ENCODE results near the gene PRICKLE1.

Gene PRICKLE1

DNA sequence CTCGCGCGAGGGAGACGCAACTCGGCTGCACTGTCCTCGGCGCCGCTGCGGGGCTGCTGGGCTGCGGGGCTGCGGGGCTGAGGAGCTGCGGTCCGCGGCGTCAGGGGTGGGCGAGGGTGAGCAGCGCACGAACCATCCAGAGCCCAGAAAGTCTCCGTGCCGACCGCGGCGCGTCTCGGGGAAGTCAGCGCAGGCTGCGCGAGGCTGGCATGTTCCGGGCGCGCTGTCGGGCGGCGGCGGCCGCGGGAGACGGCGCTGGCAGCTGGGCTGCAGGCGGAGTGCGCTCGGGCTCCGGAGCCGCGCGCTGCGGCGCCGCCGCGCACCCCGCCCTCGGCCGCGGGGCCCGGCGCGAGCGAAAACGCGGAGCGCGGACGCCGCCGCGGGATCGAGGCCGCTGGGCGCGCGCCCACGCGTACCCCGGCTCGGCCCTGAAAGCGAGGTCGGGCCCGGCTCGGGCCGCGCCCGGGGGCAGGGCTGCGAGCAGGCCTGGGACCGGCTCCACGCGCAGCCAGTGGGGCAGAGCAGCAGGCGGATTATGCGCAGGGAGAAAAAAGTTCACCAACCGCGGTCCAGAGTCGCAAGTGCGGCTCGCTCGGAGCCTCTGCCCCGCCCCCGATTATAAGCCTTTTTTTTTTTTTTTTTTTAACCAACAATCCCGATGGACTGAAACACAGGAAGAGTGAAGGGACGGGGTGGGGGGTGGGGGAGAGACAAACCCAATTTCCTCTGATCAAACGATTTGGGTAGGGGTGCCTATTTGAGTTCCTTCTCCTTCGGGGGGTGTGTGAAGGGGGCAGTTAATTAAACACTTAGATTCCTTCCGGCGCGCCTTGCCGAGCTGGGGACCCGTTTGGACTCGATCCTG is at the start of gene PRICKLE1:
PRICKLE1 (minus strand) TSS at position 282 of the 865 bp plus-strand sequence. CDS start 117,230 bp downstream, outside the sequence.
- peak; percentile 59 for DNase-seq

DNA sequence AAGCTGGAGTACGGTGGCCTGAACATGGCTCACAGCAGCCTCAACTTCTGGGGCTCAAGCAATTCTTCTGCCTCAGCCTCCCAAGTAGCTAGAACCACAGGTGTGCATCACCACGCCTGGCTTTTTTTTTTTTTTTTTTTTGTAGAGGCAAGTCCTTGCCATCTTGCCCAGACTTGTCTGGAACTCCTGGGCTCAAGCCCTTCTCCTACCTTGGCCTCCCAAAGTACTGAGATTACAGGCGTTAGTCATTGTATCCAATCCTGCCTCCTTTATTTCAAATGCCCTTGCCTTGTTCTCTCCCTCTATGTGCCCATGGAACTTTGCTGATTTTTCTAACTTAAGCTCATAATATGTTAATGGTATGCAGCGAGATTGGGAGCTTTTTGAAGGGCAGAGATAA is 49.2 kb upstream of the PRICKLE1 start:
- DNase-seq: no peak

DNA sequence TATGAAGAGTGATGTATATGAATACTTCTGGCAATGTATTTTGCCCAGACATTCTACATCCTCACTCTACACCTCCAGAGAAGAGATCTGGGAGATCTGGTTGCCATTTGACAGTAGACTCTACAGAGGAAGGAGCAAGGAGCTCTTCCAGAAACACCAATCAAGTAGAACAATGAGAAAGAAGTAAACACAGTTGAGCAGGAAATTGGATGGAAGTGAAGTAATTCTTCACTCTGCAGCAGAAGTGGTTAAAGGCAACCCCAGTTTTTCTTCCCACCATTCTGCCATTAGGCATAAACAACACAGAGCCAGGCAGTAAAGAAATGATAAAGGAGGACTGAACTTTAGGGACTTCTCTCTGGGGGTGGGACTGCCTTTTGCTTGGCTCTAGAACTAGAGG is 48.5 kb upstream of the PRICKLE1 start:
- DNase-seq: no peak

DNA sequence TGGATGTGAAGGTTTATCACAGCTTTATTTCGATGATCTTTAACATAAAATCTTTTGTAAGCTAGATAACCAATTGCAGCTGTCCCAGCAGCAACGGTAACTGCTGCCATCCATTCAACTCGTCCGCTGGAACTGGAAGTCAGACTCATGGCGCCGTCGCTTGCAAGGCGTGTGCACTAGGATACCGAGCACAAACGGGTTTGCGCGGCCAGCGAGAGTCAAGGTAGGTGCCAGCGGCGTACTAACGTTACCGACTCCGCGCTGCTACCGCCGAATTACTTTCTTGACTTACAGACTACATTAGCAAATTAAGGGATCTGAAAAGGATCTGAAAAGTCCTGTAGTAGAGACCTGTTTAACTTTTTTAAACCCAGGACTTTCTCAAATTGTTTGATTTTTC is 47.4 kb upstream of the PRICKLE1 start:
- DNase-seq: no peak

DNA sequence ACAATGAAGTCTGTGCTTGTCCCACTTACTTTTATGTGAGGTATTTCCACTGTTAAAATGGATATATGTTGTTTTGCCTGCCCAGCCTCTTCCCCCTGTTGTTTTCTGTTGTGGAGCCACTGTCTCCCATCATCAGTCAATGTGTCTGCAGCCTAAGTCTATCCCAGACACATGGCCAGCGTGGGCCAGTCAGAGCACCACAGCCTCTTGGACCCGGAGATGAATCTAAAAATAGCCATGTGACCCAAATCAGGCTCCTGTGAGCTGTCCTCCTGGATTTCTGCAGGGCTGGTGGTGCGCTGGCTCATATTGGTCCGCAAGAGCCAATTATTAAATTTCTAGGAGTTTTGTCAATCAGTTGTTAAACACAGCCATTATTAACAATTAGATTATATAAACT is 44.0 kb upstream of the PRICKLE1 start:
- no peak for DNase-seq

DNA sequence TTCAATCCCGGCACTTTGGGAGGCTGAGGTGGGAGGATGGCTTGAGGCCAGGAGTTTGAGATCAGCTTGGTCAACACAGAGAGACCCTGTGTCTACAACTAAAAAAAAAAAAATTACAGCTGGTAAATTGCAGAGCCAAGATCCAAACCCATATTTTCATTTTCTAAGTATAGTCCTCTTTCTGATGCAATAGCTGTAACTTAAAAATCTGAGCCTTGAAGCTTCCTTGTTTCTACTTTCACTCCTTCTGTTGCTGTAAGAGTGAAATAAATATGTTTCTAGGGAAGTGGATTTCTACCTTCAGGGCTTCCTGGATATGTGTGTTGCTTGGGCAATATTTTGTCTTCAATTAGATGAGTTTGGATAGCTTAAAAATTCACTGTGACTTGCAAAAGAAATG is 42.0 kb upstream of the PRICKLE1 start:
- DNase-seq: no peak

DNA sequence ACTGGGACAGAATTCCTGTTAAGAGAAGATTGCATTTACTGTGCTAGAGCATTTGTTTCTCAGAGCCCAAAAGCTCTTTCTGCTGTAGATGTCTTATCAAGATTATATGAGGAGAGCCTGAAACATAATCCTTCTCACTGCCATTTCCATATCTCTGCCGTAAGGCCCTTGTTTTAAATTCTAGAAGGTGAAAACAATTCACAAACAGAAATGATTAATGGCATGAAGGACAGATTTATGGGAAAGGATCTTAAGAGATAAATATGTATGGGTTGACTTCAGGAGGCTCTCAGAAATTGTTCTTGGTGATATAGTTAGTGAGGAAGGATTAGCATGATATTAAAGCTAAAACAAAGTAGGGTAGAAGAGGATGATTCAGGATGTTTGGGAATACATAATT is 40.8 kb upstream of the PRICKLE1 start:
- DNase-seq: no peak

DNA sequence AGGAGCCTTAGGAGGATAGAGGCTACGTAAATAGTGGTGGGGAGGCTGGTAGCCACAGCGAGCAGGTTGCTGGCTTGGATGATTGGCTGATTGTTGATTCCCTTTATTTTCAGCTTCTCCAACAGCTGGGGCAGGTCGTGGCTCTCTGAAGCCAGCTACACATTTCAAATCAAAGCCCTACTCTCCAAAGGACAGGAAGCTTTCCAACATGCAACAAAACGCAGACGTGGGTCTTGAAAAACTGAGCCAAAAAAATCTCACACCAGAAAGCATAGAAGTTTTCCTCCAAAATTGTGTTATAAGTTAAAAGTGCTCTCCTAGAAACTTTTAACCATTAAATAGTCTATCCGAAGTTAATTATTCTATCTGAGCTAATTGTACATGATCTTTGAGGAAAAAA is 37.6 kb upstream of the PRICKLE1 start:
- DNase-seq: no peak

DNA sequence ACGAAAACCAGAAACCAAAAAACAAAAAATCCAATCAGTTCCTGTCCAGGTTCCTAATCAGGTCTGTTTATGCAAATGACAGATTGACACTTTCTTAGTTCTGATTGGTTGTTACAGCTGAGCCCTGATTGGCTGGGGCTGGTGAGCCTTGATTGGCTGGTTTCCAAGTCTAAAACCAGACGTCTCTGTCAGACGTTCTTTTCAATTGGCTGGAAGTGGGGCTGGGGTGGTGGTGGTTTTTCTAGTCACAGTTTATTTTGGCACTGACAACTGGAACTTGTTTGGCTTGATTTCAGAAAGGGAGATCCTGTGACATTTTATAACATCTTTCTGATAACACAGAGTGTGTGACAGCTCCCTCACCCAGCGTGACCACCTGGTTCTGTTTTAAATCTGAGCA is 36.1 kb upstream of the PRICKLE1 start:
- no peak for DNase-seq

DNA sequence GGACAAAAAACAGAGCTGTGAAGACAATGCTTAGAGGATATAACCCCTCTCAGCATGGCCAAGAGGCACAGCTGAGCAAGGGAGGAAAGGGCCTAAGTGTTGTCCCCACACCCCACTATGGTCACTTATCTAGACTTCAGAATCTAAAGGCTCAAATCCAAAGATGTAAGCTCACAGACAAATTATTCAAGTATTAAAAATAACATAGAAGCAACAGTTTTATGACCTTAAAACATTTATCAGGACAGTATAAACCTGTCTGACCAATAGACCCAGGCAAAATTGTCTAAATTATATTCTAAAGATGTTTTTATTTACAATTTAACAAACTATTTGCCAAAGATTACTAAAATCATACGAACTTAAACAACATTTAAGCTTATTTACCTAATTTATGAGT is 28.1 kb upstream of the PRICKLE1 start:
- no peak for DNase-seq

DNA sequence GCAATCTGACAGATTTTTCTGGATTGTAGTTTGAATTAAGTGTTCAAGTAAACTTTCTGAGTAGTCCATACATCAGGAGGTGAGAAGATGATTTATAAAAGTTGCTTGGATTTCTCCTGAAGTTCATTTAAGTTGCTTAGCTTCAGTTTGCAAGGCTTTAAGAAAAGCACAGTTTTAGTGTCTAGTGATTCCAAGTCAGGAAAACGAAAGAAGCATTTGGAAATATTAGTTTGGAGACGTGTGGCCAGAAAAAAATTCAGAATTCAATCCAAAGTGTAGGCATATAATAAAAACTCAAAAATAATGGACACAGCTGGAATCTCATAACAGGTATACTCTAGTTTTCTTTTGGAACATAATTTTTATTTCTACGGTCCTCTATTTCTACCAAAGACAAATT is 25.5 kb upstream of the PRICKLE1 start:
- no peak for DNase-seq

DNA sequence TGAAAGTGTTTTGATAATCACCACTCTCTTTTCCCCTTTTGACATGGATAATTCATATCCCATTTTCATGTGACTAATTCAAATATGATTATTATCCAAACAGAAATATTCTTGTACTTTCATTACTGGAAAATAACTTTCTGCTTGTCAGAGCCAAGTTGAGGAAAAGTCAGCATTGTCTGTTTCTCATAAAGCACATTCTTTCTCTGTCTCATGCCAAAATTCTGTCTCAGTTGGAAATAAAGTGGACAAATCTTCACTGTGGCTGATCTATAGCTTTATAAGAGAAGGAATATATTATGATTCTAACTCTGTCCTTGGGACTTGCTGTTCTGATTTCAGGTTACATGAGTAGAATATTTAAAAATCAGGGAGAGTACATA is 22.7 kb upstream of the PRICKLE1 start:
- no peak for DNase-seq

DNA sequence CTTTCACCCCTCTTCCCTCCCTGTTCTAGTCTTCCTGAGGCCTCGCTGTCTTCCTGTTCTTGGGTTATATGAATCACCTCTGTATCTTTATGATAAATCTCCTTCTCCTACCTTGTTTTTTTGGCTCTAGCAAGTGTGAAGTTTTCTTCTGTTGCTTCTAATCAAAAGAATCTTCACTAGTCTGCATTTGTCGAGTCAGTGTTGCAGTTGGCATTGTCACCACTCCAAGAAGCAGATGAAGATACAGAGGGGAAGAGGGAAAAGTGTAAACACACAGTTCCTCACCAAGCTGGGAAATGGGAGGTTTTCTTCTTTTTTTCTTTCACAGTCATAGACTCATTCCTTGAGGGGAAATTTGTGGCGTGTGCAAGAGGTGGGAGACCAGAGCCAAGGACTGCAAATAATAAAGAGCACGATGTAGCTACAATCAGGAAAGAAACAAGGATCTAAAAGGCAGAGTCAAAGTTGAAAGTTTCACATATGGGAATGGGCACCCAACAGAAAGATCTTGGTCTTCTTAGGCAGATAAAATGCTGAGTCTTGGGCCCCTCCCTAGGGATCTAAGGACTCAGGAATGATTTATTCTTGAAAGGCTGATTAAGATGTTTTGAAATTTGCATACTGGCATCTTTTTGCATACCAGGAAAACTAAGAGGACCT is 22.2 kb upstream of the PRICKLE1 start:
- no peak for DNase-seq

DNA sequence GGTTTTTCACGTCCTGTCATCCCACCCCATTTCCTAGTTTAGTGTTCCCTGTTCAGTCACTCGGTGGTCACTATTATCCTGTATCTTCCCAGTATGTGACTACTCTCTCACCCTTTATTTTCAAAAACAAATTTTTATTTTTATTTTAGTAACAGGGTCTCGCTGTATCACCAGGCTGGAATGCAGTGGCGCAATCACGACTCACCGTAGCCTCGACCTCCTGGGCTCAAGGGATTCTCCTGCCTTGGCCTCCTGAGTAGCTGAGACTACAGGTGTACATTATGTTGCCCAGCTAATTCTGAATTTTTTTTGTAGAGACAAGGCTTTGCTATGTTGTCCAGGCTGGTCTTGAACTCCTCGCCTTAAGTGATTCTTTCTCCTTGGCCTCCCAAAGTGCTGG is 20.1 kb upstream of the PRICKLE1 start:
- DNase-seq: no peak

DNA sequence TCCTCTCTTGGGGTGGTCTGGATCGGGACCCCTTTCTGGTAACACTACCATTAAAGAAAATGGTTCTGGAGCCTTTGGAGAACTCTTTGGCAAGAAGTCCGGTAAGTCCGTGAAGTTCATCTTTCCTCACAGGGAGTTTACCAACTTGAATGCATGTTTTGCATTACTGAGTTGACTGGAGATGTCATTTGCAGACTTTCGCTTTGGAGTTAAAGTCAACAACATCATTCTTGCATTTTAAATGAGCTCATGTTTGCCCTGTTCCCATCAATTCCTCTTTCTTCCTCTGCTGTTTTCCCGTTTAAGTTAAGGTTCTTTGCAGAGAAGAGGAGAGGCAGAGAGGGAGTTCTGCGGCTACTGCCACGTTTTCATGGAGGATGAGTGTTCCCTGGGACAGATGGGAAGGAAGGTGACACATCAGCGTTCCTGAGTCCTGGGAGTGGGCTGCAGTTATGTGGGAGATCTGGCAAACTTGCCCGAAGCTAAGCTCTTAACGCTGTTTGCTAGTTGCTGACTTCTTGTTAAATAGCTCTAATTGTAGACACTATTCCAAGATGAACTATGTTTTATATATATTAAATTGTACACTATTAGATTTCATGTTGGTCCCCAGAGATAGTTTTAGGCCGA is 18.8 kb upstream of the PRICKLE1 start:
- no peak for DNase-seq

DNA sequence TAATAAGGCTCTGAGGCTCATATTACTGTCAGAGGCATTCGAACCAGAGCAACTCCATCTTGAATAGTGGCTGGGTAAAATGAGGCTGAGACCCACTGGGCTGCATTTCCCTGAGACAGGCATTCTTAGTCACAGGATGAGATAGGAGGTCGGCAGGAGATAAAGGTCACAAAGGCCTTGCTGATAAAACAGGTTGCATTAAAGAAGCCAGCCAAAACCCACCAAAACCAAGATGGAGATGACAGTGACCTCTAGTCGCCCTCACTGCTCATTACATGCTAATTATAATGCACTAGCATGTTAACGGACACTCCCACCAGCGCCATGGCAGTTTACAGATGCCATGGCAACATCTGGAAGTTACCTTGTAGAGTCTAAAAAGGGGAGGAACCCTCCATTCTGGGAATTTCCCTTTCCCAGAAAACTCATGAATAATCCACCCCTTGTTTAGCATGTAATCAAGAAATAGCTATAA is 18.1 kb upstream of the PRICKLE1 start:
- DNase-seq: no peak

DNA sequence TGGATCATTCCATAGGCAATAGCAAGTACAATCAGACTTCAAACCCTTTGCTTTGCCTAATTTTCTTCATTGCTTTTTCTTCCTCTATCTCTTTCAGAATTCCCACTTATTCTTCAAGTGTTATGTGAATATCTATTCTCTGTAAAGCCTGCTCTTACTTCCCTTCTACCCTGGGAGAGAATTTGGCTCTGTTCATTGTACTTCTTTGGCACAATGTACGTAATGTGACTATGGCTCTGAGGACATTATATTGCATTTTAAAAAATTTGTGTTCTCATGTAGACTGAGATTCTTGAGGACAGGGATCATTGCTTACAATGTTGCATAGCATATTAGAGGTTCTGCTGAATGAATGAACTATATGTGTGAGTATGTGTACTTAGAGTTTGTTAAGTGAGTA is 16.9 kb upstream of the PRICKLE1 start:
- DNase-seq: no peak

DNA sequence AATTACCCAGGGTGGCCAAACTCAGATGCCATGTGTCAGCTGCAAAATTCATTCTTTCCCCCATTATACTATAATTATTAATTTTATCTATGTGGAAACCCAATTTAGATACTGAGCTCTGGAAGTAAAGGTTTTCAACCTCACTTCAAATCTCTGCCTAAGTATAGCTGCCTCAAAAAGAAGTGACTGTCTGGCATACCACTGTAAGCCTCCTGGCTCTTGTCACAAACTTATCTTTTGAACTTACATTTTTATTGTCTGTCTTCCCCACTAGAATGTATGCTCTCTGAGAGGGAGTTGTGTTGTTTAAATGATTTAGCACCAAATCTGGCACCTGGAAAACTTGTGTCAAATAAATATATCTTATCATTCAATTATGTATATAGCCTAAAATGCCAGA is 16.1 kb upstream of the PRICKLE1 start:
- no peak for DNase-seq

DNA sequence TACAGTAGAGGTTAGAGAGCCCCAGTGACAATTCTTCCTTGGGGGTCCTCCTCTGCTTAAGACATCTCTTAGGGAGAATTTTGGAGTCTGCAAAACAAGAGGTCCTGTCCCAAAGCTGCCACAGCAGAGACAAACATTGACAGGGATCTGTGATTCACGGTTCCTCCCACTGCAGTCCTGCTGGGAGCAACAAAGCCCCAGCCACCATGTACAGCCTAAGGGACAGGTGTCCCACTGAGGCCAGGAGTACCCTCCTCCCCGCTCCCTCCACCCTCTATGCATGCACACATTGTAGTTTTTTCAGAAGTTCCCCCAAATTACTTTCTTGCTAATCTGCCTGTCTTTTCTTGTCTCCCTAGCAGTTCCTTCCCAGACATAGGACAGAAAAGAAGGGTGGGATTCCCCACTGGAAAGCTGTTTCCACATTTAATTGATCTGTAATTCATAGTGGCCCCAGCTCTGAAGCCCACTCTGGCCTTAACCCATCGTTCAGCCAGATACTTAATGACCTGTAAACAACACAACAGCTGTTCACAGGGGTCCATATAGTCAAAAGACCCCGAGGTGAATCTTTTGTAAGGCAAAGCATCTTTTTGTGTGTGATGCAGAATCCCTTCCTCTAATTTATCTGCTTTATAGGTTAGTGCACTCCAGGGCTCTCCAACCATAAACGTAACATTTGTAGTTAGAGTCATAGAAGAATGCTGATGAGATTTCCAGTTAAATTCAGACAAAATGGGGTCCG is 13.9 kb upstream of the PRICKLE1 start:
- no peak for DNase-seq

DNA sequence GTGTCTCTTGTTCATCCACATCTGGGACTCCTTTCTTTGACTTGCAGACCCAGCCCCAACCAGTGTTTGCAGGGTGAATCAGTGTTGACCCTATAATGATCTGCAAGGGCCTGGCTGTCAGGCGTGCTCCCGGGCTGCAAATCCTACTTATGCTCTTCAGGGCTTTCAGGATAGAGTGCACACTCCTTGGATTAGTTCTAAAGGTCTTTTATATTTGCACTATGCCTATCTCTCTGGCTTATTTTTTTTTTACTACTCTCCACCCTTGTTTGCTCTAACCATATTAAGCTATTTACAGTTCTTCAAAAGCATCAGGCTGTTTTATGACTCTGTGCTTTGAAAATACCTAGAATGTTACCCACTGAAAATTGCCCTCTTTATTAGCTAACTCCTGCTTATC is 4.3 kb upstream of the PRICKLE1 start:
- no peak for DNase-seq

DNA sequence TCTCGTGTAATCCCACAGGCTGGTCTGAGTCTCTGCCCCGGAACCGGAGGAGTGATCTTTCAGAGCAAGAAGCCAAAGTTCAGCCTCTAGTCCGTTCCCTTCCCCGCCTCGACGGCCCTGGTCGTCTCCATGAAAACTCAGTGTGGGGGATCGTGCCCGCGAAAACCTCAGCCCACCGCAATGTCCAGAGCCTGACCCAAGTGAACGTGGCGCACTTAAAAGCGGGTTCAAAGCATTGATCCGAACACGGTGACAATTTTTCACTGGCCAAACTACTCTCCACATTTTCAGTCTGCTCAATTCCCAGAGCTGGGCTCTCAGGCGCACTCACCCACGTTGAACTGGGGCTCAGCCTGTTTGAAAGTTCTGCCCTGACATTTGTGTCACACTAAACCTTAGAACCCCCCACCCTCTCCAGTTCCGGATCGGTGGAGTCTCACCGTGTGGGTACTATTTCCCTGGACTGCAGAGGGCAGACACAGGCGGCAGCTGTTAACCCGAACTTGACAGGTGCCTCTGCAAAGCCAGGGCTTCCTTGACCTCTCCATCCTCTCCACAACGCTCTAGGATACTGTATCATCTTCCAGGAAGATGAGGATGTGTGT is 886 bp upstream of the PRICKLE1 start:
- DNase-seq: peak; percentile 52

DNA sequence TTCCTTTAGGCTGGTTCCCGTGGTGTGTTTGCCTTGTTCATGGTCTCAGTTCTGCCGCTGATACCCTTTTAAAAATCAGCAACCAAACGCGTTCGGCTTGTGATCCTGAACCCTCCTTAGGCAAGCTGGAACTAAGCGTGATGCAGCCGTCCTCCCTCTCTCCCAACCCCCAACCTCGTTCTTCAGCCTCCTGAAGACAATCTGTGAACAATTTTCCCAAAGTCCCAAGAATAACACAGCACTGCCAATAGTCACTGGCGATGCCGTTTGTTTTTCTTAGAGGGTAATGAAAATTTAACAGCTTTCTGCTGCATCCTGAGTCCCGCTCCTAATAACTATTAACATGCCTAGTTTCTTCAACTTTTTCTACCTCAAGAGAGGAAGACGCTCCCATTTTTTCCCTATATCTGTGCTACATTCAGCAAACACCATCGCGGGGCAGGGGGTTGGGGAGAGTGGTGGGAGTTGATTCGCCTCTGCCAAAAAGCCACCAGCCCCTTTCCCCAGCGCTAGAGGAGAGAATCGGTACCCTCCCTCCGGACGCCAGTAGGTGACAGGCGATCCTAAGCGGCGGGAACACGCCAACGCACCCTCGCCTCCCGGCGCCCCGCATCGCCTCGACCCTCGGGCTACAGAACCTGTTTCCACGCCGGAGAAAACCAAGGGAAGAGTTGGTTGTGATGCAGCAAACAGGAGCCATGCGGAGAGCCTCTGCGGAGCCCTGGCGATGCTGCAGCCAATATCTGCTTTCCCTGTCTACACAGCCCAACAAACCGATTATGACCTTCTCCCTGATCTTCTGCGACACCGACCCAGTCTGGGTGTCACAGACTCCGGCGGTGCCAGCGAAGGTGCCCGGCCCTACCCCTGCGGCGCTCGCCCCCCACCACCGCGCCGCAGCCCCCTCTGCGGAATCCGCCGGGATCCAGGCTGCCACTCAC is 752 bp downstream of the PRICKLE1 start:
- DNase-seq: peak; percentile 57

All from activated CD8-positive, alpha-beta memory T cell treated with anti-CD3 and anti-CD28 coated beads, Interleukin-2, amount 50 U/mL, for 48 hours (primary cell).